ENCODE data around the gene MRAS. TPM values are rescaled to one million over a fixed set of nuclear protein-coding genes. Genes with fewer than 3 reads are reported as not detected.

MRAS gene
- polyA plus RNA-seq, 3 donors = 28.7 to 31.7 (median 30.8) TPM

GRCh38 chr3:138383715-138384465, 35.5 kb downstream of the MRAS start:
- DNase-seq = no peak

- no peak for DNase-seq
Observed at GRCh38 chr3:138384531-138384930, 36.2 kb downstream of the MRAS start.

- no peak for DNase-seq
Observed at GRCh38 chr3:138384976-138385375, 36.6 kb downstream of the MRAS start.

GRCh38 chr3:138389144-138389601, 40.8 kb downstream of the MRAS start:
- DNase-seq = no peak

GRCh38 chr3:138389841-138390581, 41.6 kb downstream of the MRAS start:
- DNase-seq = no peak

GRCh38 chr3:138390582-138390932, 42.2 kb downstream of the MRAS start:
- no peak for DNase-seq

GRCh38 chr3:138394156-138394555, 45.8 kb downstream of the MRAS start:
- no peak for DNase-seq

- DNase-seq = no peak
Observed at GRCh38 chr3:138394686-138395085, 46.3 kb downstream of the MRAS start.

GRCh38 chr3:138395865-138396751, 47.7 kb downstream of the MRAS start:
- DNase-seq = no peak

- no peak for DNase-seq
Observed at GRCh38 chr3:138396752-138397410, 48.5 kb downstream of the MRAS start.

- no peak for DNase-seq
Observed at GRCh38 chr3:138397983-138398382, 49.6 kb downstream of the MRAS start.

GRCh38 chr3:138398791-138399575, 50.6 kb downstream of the MRAS start:
- no peak for DNase-seq

- no peak for DNase-seq
Observed at GRCh38 chr3:138399766-138400165, 51.4 kb downstream of the MRAS start.

- DNase-seq = no peak
Observed at GRCh38 chr3:138400651-138401070, 52.3 kb downstream of the MRAS start.

- no peak for DNase-seq
Observed at GRCh38 chr3:138401834-138402233, 53.5 kb downstream of the MRAS start.

- DNase-seq = no peak
Observed at GRCh38 chr3:138404121-138404520, 55.7 kb downstream of the MRAS start.

GRCh38 chr3:138405001-138405400, 56.6 kb downstream of the MRAS start:
- no peak for DNase-seq

- DNase-seq = no peak
Observed at GRCh38 chr3:138405486-138405885, 57.1 kb downstream of the MRAS start.

- DNase-seq = no peak
Observed at GRCh38 chr3:138406606-138407005, 58.2 kb downstream of the MRAS start.

GRCh38 chr3:138407236-138407907, 59.0 kb downstream of the MRAS start:
- DNase-seq = no peak

Data from renal pelvis (tissue), 4 donors.